GM10266 (cell line): ENCODE results near the gene FOXC2.
A peak's percentile ranks its signal among the peaks of the same experiment; 100 is the strongest.

ENCODE experiments used
- DNase-seq: peaks from one replicate; pipeline ENCODE4 v3.0.0; 2012; ENCODE audit errors: extremely low spot score
- TF ChIP-seq, protein P1 (sequence below): IDR thresholded peaks from 2 replicates; pipeline ENCODE4 v1.5.1; 2012; ENCODE audit warnings: mild to moderate bottlenecking, low read depth; ENCODE audit not compliant: control insufficient read depth, insufficient read depth; ENCODE audit errors: missing control alignments

Gene FOXC2

DNA sequence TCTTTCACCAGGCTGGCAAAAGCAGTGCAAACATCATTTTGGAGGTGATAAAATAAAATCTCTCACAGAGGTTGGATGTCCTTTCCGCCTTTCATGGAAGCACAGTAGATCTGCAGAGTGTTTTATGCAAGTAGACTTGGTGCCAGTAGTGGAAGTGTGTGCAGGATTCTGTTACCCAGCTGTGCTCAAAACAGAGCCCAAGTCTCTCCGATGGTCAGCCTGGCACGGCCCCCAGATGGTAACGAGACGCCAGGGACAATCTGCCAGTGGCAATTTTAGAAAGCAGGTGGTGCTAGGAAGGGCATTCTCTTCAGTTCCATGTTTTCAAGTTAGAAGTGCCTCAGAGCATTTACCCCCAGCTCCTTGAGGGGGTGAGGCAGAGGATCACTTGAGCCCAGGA is 10.1 kb upstream of the FOXC2 start:
- TF ChIP-seq, protein P1, sequence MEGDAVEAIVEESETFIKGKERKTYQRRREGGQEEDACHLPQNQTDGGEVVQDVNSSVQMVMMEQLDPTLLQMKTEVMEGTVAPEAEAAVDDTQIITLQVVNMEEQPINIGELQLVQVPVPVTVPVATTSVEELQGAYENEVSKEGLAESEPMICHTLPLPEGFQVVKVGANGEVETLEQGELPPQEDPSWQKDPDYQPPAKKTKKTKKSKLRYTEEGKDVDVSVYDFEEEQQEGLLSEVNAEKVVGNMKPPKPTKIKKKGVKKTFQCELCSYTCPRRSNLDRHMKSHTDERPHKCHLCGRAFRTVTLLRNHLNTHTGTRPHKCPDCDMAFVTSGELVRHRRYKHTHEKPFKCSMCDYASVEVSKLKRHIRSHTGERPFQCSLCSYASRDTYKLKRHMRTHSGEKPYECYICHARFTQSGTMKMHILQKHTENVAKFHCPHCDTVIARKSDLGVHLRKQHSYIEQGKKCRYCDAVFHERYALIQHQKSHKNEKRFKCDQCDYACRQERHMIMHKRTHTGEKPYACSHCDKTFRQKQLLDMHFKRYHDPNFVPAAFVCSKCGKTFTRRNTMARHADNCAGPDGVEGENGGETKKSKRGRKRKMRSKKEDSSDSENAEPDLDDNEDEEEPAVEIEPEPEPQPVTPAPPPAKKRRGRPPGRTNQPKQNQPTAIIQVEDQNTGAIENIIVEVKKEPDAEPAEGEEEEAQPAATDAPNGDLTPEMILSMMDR, result no peak

DNA sequence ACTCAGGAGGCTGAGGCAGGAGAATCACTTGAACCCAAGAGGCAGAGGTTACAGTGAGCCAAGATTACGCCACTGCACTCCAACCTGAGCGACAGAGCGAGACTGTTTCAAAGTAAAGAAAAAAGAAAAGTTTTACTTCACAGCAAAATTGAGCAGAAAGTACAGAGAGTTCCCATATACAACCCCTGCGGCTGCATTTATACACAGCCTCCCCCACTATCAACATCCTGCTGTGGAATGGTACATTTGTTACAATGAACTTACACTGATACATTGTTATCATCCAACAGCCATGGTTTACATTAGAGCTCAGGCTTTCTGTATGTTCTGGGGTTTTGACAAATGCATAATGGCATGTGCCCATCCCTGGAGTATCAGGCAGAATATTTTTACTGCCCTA is 9.0 kb upstream of the FOXC2 start:
- no peak for DNase-seq
- TF ChIP-seq, protein P1, result no peak

More for the DNA sequence above, 10.1 kb upstream of the FOXC2 start:
- DNase-seq, result no peak

DNA sequence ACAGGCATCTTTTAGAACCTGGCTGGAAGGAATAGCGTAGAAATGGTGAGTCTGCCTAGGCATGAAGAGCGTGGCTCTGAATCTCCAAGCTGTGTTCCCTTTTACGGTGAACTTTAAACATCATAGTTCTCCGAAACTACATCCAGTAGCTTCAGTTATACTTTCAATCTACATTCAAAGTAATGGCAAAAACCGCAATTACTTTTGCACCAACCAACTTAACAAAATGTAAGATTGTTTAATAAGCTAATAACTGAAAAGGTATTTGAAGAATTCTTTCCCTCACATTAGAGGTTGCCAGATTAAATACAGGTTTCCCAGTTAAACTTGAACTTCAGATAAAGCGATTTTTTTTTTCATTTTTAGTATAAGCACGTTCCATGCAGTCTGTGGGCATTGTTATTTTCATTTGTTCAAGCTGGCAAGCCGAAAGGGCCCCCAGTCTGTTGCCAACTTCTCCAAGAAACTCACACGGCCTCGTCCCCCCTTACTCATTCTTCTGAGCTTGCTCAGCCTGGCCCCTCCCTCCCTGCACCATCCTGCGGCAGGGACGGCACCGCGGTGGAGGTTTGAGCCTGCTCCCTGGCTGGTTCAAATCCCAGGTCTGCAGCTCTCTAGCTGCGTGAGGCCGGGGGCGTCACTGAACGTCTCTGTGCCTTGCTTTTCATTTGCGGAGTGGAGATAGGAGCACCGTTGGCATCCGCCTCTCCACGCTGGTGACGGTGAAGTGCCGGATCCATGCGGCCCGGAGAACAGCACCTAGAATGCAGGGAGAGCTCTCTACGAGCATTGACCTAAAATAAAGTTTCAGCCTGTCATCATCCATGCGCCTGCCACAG is 8.1 kb upstream of the FOXC2 start:
- TF ChIP-seq, protein P1, result no peak
- no peak for DNase-seq

DNA sequence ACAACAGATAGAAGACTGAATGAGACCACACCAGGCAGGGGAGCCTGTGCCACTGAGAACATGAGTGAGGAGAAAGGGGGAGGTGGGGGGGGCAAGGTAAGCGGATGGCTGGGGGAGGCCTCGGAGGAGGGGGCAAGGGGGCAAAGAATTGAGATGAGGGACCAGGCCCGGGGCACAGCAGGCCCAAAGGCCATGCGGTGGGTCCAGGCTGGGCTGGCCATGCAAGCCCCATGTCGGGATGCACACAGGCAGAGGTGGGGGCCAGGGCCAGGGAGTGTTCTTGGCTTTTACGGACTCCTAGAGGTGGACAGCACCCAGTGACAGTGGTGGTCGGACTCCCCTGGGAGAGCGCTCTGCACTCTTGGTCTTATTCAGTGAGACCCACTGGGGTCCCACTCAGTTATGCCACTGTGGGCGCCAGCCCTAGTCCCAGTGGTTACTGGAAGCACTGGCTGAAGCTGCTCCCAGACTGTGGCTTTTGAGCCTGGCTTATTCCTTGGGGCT is 6.8 kb upstream of the FOXC2 start:
- no peak for DNase-seq
- TF ChIP-seq, protein P1, result no peak

DNA sequence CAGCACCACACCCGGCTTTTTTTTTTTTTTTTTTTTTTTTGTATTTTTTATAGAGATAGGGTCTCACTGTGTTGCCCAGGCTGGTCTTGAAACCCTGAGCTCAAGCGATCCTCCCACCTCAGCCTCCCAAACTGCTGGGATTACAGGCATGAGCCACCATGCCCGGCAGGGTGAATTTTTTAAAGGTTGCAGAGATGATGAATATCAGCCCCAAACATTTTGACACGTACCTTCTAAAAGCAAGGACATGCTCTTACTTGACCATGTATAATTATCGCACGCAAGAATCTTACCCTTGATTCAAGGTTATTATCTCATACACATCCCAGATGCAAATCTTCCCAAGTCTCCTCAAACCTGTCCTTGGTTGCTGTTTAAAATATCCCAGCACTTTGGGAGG is 4.3 kb upstream of the FOXC2 start:
- no peak for DNase-seq
- TF ChIP-seq, protein P1, result no peak

GRCh38 chr16:86563469-86564345 is 2.9 kb upstream of the FOXC2 start:
- peak; percentile 92 for DNase-seq
- TF ChIP-seq, protein P1, result peak; percentile 99
